Stimulated activated CD4-positive, alpha-beta T cell treated with anti-CD3 and anti-CD28 coated beads, Interleukin-1b, Interleukin-23, amount 100 ng/mL, for 1 hour (primary cell): ENCODE measurements around the gene C6orf15.

Experiments
- DNase-seq, 2 donors: peaks; one replicate each; pipeline ENCODE4 v3.0.0-alpha.2; 2020; ENCODE audit warnings: low read depth in 2 of 2

Gene C6orf15

DNA sequence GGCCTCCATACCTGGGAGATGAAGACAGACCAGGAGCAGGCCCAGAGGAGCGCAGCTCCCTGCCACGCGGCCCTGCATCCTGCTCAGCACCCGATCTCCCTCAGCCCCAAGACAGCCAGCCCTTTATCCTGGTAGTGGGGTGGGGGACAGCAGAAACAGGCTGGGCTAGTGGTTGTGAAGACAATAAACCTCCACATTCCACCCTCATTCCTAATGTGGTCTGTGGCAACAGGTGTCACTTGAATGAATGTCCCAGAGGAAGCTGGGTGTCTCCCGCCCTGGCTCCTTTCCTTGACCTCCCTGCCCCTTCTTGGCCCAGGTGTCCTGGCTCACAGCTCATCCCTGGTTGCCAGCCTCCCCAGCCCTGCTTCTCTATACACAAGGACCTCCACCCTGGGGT is at the start of gene C6orf15:
Gene C6orf15, minus strand, starts transcription at position 98 of the 400 bp plus-strand sequence. Its CDS starts 20 bp downstream, at position 78.
- no peak for DNase-seq

GRCh38 chr6:31161216-31162126 is 49.1 kb upstream of the C6orf15 start:
- no peak for DNase-seq

- no peak for DNase-seq
Observed at GRCh38 chr6:31158863-31159855, 46.8 kb upstream of the C6orf15 start.

DNA sequence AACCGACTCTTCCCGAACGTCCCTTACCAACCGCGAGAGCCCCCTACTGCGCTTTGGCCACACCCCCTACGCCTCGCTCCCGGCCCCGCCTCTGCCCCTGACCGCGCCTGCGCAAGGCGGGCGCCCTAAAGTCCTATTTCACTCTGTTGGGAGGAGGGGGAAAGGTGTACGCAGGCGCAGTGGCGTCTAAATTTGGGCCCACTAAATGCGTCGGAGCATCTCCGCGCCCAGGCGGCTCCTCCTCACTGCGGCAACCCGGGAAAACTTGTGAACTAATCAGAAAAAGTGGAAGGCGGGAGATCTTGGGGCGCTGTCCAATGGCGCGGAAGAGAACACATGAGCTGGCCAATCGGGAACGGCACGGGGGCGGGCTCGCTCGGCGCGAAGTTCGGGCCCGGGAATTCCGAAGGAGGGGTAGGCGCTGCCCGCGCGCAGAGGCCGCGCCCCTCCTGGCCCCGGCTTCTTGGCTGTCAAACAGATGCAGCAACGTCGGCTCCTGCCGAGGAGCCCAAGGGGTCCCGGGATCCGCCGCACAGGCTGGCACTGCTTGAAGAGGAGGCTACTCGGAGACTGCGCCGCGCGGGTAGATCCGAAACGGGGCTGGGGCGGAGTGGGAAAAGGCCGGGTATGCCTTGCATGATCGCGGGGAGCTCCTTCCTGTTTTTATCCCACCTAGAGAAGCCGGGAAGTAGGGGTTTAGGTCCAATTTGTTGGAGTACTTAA is 45.9 kb upstream of the C6orf15 start, which contains the start of gene TCF19:
Gene TCF19, plus strand, starts transcription at position 450 of the 723 bp plus-strand sequence. CDS start 881 bp downstream, outside the sequence.
- DNase-seq, result peak; percentile 99

- no peak for DNase-seq
Observed at GRCh38 chr6:31157513-31158139, 45.3 kb upstream of the C6orf15 start, which contains the start of gene CCHCR1. Gene CCHCR1, minus strand, starts transcription at chr6:31157802. Its CDS starts 202 bp downstream, at chr6:31157600.

- no peak for DNase-seq
Observed at GRCh38 chr6:31156641-31157040, 44.3 kb upstream of the C6orf15 start.

DNA sequence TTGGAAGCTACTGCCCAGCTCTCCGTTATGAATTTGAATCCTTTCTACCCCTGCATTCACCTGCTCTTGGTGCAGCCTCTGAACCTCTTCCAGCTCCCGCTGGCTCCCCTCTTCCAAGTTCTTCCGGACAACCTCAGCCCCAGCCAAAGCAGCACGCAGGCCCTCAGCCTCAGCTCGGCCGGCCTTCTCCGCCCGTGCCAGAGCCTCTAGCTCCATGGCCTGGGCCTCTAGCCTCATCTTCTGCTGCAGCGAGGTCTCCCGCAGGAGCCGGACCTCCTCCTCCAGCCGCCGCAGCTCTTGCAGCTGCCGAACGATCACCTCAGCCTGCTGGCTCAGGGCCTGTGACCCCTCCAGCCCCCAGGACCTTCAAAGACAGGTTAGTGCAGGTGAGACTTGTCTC is 42.1 kb upstream of the C6orf15 start:
- DNase-seq, result no peak

GRCh38 chr6:31152781-31153180 is 40.4 kb upstream of the C6orf15 start:
- no peak for DNase-seq

DNA sequence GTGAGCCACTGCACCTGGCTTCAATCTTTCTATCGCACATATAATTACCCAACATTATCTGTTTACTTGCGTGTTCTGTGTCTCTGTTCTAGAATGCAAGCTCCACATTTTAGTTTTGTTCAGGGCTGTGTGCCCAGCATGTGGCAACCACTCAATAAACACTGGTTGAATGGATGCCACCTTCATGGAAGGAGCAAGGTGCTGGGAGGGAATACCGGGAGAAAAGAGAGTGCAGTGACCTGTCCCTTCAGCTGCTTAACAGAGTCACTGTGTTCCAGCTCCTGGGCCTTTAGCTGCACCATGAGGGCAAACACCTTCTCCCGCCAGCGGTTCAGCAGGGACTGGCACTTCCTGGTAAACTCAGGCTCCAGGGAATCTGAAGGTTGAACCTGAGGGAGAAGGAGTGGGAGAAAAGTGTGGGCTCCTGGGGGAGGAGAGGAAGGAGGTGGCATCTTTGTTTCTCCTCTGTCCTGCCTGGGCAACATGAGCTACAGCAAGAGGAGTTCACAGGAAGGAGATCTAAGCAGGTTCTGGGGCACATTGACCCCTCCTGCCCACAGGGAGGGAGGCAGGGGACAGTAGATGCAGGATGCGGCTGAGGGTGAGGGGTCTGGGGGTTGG is 37.6 kb upstream of the C6orf15 start:
- DNase-seq, result no peak

DNA sequence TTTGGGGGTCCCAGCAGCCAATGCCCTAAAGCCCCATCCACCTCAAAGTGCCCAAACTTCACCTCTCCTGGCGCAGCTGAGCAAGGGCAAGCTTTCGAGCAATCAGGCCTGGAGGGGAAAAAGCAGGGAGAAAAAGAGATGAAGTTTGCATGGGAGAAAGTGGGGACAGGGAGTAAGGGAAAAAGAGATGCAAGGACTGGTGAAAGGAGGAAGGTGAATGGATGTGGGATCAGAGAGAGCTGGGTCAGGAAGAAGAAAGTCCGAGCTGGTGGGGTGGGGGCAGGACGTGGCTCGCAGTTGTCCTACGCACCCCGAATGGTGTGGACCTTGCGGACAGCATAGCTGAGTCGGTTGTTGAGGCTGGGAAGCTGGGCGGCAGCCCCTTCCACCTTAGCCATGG is 33.0 kb upstream of the C6orf15 start:
- DNase-seq, result no peak

GRCh38 chr6:31144970-31145340 is 32.6 kb upstream of the C6orf15 start:
- no peak for DNase-seq

- DNase-seq, result no peak
Observed at GRCh38 chr6:31144296-31144969, 32.1 kb upstream of the C6orf15 start.

- DNase-seq, result no peak
Observed at GRCh38 chr6:31143148-31143547, 30.8 kb upstream of the C6orf15 start.

- DNase-seq, result no peak
Observed at GRCh38 chr6:31142361-31142761, 30.0 kb upstream of the C6orf15 start.

GRCh38 chr6:31140643-31141042 is 28.3 kb upstream of the C6orf15 start:
- no peak for DNase-seq

DNA sequence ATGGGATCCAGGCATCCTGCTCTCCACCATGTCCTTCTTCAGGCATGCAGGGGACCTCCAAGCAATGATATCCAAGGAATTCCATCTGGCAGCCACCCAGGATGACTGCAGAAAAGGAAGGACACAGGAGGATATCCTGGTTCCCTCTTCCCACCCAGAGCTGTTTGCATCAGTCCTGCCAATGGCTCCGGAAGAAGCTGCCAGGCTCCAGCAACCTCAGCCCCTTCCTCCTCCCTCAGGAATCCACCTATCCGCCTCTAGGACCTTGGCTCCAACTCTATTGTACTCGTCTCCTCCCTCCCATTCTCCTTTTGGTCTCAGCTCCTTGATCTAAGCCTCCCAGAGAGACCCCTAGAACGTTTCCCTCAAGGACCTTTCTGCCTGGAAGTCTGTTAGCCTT is 27.2 kb upstream of the C6orf15 start:
- DNase-seq, result no peak

GRCh38 chr6:31138982-31139381 is 26.6 kb upstream of the C6orf15 start, which contains the start of gene PSORS1C2:
Gene PSORS1C2, minus strand, starts transcription at chr6:31139066. Its CDS starts 40 bp downstream, at chr6:31139026.
- DNase-seq, result no peak

DNA sequence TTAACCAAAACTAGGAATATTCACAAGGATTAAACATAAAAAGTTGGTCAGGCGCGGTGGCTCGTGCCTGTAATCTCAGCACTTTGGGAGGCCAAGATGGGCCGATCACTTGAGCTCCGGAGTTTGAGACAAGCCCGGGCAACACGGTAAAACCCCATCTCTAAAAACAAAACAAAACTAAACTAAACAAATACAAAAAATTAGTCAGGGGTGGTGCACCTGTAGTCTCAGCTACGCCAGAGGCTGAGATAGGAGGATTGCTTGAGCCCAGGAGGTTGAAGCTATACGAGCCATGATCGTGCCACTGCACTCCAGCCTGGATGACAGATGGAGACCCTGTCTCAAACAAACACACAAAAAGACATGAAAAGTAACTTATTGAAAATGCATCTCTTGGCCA is 23.3 kb upstream of the C6orf15 start:
- DNase-seq, result no peak

DNA sequence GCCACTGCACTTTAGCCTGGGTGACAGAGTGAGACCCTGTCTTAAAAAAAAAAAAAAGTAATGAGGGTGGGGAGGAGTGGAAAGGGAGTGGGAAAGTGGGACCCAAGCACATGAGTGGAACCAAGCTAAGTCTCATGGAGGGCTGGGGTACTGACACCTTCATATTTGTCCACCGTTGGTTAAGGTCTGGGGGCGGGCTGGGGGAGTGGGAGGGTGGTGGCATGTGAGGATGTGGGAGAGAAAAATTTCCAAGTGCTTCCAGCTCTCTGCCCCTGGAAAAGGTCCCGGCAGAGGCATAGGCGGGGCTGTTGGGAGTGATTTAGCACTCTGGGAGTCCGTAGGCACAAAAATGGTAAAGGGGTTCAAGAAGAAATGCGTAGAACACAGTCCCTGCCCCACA is 20.4 kb upstream of the C6orf15 start:
- DNase-seq, result no peak

DNA sequence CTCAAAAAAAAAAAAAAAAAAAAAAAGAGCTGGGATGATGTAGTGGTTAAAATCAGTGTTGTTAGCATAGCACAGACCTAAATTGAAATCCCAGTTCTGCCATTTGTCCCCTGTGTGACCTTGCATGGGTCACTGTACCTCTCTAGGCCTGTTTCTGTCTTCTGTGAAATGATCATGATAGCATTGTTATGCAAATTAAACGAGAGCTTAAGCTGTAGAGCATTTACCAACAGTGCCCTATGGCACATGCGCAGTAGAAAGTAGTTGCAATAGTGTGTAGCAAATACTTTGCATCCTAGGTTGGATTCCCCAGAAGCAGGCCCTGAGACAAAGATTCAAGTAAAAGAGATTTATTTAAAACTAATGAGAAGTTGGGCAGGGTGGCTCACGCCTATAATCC is 19.2 kb upstream of the C6orf15 start:
- DNase-seq, result no peak
